Measurements from ENCODE around the gene COX4I1. TPM values are rescaled to one million over a fixed set of nuclear protein-coding genes. Genes with fewer than 3 reads are reported as not detected.
A peak's percentile ranks its signal among the peaks of the same experiment; 100 is the strongest.

COX4I1 gene
- polyA plus RNA-seq, 1 experiment = 828 TPM

GRCh38 chr16:85819245-85819644, 19.8 kb downstream of the COX4I1 start:
- no peak overlapping the region for H3K4me3 ChIP-seq (ENCODE audit: low read depth, low read length)
- H3K27me3 ChIP-seq (ENCODE audit: control insufficient read depth, insufficient read depth, low read length) = peaks cover 25% of the 10 kb centered on the region
- POLR2A ChIA-PET = interaction anchor here (0.6 kb wide), 1 partner anchor 688 kb away, joined by 4 read pairs; no protein-coding TSS in a partner anchor
- no peak overlapping the region for H3K27ac ChIP-seq (ENCODE audit: low read depth, low read length)
- peak; percentile 74 for TF ChIP-seq CTCF (IDR thresholded peaks at IDR 0.05; ENCODE audit: low read depth, low read length)
- peak; percentile 48 for DNase-seq (ENCODE audit: low read depth, low spot score)
- no peaks in the 10 kb centered on the region; the same call in 1 of the 2 replicates for H3K9me3 ChIP-seq (ENCODE audit: control insufficient read depth, insufficient read depth, low read length)
- CTCF ChIA-PET = interaction anchor here (0.6 to 4.2 kb wide), 34 partner anchors 9 to 1260 kb away, joined by 3 to 158 read pairs (median 4); no protein-coding TSS in a partner anchor

- CTCF ChIA-PET = interaction anchor here (0.6 to 4.2 kb wide), 32 partner anchors 9 to 1260 kb away, joined by 3 to 158 read pairs (median 4); no protein-coding TSS in a partner anchor
- Histone ChIP-seq H3K27me3 (ENCODE audit: control insufficient read depth, insufficient read depth, low read length) (peaks cover 25% of the 10 kb centered on the region), H3K9me3 (ENCODE audit: control insufficient read depth, insufficient read depth, low read length) (peaks cover 5% of the 10 kb centered on the region; the same call in 1 of the 2 replicates), H3K27ac (ENCODE audit: low read depth, low read length) (no peak overlapping the region), H3K4me3 (ENCODE audit: low read depth, low read length) (no peak overlapping the region)
- no peak for DNase-seq (ENCODE audit: low read depth, low spot score)
- POLR2A ChIA-PET = no interaction called here
- TF ChIP-seq CTCF (IDR thresholded peaks at IDR 0.05; ENCODE audit: low read depth, low read length) = no peak
Measured at GRCh38 chr16:85819771-85820170, 20.3 kb downstream of the COX4I1 start.

- H3K4me3 ChIP-seq (ENCODE audit: low read depth, low read length) = no peak overlapping the region
- no peak for TF ChIP-seq CTCF (IDR thresholded peaks at IDR 0.05; ENCODE audit: low read depth, low read length)
- ChIA-PET POLR2A (no interaction called here), CTCF (interaction anchor here (0.5 to 4.2 kb wide), 50 partner anchors 9 to 742 kb away, joined by 3 to 158 read pairs (median 4); no protein-coding TSS in a partner anchor)
- DNase-seq (ENCODE audit: low read depth, low spot score) = no peak
- peaks cover 21% of the 10 kb centered on the region for H3K27me3 ChIP-seq (ENCODE audit: control insufficient read depth, insufficient read depth, low read length)
- no peak overlapping the region for H3K27ac ChIP-seq (ENCODE audit: low read depth, low read length)
- H3K9me3 ChIP-seq (ENCODE audit: control insufficient read depth, insufficient read depth, low read length) = peaks cover 7% of the 10 kb centered on the region; the same call in 1 of the 2 replicates
Measured at GRCh38 chr16:85820604-85821372, 21.3 kb downstream of the COX4I1 start.

- H3K27me3 ChIP-seq (ENCODE audit: control insufficient read depth, insufficient read depth, low read length) = peaks cover 22% of the 10 kb centered on the region
- peak; percentile 95 for TF ChIP-seq CTCF (IDR thresholded peaks at IDR 0.05; ENCODE audit: low read depth, low read length)
- no peak overlapping the region for H3K4me3 ChIP-seq (ENCODE audit: low read depth, low read length)
- no peak overlapping the region for H3K27ac ChIP-seq (ENCODE audit: low read depth, low read length)
- ChIA-PET POLR2A (no interaction called here), CTCF (interaction anchor here (0.6 to 4.2 kb wide), 60 partner anchors 9 to 1241 kb away, joined by 3 to 158 read pairs (median 4); no protein-coding TSS in a partner anchor)
- DNase-seq (ENCODE audit: low read depth, low spot score) = peak; percentile 57
- H3K9me3 ChIP-seq (ENCODE audit: control insufficient read depth, insufficient read depth, low read length) = peaks cover 7% of the 10 kb centered on the region; the same call in 1 of the 2 replicates
Measured at GRCh38 chr16:85821390-85822135, 22.1 kb downstream of the COX4I1 start.
